ENCODE results near the gene CYP46A1. TPM values are rescaled to one million over a fixed set of nuclear protein-coding genes. Genes with fewer than 3 reads are reported as not detected.

CYP46A1 gene
- total RNA-seq, 4 donors from 2014 or later, result 0.18 to 2.2 (median 0.45) TPM

- DNase-seq, result no peak
- Histone ChIP-seq H3K4me1 (no peaks in the 10 kb centered on the region), H3K4me3 (no peak overlapping the region), H3K9me3 (no peaks in the 10 kb centered on the region), H3K36me3 (no peaks in the 10 kb centered on the region), H3K27ac (no peak overlapping the region), H3K27me3 (no peaks in the 10 kb centered on the region)
- no peak for TF ChIP-seq POLR2A (IDR thresholded peaks at IDR 0.05)
- TF ChIP-seq CTCF (IDR thresholded peaks at IDR 0.05 in 4 of 5, conservative IDR thresholded peaks at IDR 0.05 in 1 of 5), result no peak
- in situ Hi-C loops (cut with MboI; ENCODE audit: low sequenced_read_pairs in 4 of 4) (no loop called here), intact Hi-C loops (cut with DNase I; ENCODE audit: low total_unique reads) (no loop called here)
- no peak for ATAC-seq
These were observed 32.2 kb downstream of the CYP46A1 start for GRCh38 chr14:99716091-99716849.

- no peak overlapping the region for H3K27ac ChIP-seq
- H3K4me1 ChIP-seq, result no peaks in the 10 kb centered on the region
- ATAC-seq (no peak), DNase-seq (no peak)
- H3K9me3 ChIP-seq, result no peaks in the 10 kb centered on the region
- H3K4me3 ChIP-seq, result no peak overlapping the region
- intact Hi-C loops (cut with DNase I; ENCODE audit: low total_unique reads), result no loop called here
- no peak for TF ChIP-seq POLR2A (IDR thresholded peaks at IDR 0.05)
- no peak for TF ChIP-seq CTCF (IDR thresholded peaks at IDR 0.05 in 4 of 5, conservative IDR thresholded peaks at IDR 0.05 in 1 of 5)
- no peaks in the 10 kb centered on the region for H3K36me3 ChIP-seq
- in situ Hi-C loops (cut with MboI; ENCODE audit: low sequenced_read_pairs in 4 of 4), result no loop called here
- no peaks in the 10 kb centered on the region for H3K27me3 ChIP-seq
These were observed 33.0 kb downstream of the CYP46A1 start for GRCh38 chr14:99716850-99717681.

GRCh38 chr14:99717682-99718013 is 33.5 kb downstream of the CYP46A1 start:
- in situ Hi-C loops (cut with MboI; ENCODE audit: low sequenced_read_pairs in 4 of 4), result no loop called here

GRCh38 chr14:99718031-99718810 is 34.1 kb downstream of the CYP46A1 start:
- in situ Hi-C loops (cut with MboI; ENCODE audit: low sequenced_read_pairs in 4 of 4) (no loop called here), intact Hi-C loops (cut with DNase I; ENCODE audit: low total_unique reads) (no loop called here)
- H3K27me3 ChIP-seq, result no peaks in the 10 kb centered on the region
- H3K4me1 ChIP-seq, result no peaks in the 10 kb centered on the region
- H3K36me3 ChIP-seq, result no peaks in the 10 kb centered on the region
- no peak for TF ChIP-seq POLR2A (IDR thresholded peaks at IDR 0.05)
- TF ChIP-seq CTCF (IDR thresholded peaks at IDR 0.05 in 4 of 5, conservative IDR thresholded peaks at IDR 0.05 in 1 of 5), result no peak
- no peak overlapping the region for H3K27ac ChIP-seq
- no peaks in the 10 kb centered on the region for H3K9me3 ChIP-seq
- DNase-seq, result no peak
- H3K4me3 ChIP-seq, result no peak overlapping the region
- ATAC-seq, result no peak

More at GRCh38 chr14:99717682-99718013, 33.5 kb downstream of the CYP46A1 start:
- no peak for DNase-seq
- intact Hi-C loops (cut with DNase I; ENCODE audit: low total_unique reads), result no loop called here
- TF ChIP-seq CTCF (IDR thresholded peaks at IDR 0.05 in 4 of 5, conservative IDR thresholded peaks at IDR 0.05 in 1 of 5) (no peak), POLR2A (IDR thresholded peaks at IDR 0.05) (no peak)
- Histone ChIP-seq H3K27me3 (no peaks in the 10 kb centered on the region), H3K4me3 (no peak overlapping the region), H3K4me1 (no peaks in the 10 kb centered on the region), H3K36me3 (no peaks in the 10 kb centered on the region), H3K27ac (no peak overlapping the region), H3K9me3 (no peaks in the 10 kb centered on the region)
- no peak for ATAC-seq
